ENCODE results near the gene PRRG4.

The PRRG4 gene

DNA sequence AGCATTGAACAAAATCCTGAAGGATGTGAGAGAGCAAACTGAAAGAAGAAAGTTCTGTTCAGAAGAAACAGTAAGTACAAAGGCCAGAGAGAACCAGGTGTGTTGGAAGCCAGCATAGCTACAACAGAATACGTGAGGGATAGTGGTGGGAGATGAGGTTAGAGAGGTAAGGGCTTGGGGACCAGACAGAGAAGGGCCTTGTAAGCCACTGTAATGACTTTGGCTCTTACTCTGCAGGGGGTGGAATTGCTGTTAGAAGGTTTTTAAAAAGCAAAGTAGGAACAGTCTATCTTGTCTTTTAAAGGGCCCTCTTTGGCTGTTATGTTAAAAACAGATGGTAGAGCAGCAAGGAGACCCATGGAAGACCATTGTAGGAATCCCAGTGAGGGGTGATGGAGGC, 4.2 kb downstream of the PRRG4 start:
- H3K27ac ChIP-seq (replicated peaks): no peak overlapping the region
- TF ChIP-seq, protein P1, sequence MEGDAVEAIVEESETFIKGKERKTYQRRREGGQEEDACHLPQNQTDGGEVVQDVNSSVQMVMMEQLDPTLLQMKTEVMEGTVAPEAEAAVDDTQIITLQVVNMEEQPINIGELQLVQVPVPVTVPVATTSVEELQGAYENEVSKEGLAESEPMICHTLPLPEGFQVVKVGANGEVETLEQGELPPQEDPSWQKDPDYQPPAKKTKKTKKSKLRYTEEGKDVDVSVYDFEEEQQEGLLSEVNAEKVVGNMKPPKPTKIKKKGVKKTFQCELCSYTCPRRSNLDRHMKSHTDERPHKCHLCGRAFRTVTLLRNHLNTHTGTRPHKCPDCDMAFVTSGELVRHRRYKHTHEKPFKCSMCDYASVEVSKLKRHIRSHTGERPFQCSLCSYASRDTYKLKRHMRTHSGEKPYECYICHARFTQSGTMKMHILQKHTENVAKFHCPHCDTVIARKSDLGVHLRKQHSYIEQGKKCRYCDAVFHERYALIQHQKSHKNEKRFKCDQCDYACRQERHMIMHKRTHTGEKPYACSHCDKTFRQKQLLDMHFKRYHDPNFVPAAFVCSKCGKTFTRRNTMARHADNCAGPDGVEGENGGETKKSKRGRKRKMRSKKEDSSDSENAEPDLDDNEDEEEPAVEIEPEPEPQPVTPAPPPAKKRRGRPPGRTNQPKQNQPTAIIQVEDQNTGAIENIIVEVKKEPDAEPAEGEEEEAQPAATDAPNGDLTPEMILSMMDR (IDR thresholded peaks at IDR 0.05; ENCODE audit: insufficient read depth, low read length): no peak
- TF ChIP-seq SPI1 (IDR thresholded peaks at IDR 0.05; ENCODE audit: borderline replicate concordance, low read depth) (no peak), POLR2AphosphoS5 (IDR thresholded peaks at IDR 0.05; ENCODE audit: low read depth) (no peak), GABPA (IDR thresholded peaks at IDR 0.05; ENCODE audit: low read depth) (no peak)
- TF ChIP-seq, protein P2, sequence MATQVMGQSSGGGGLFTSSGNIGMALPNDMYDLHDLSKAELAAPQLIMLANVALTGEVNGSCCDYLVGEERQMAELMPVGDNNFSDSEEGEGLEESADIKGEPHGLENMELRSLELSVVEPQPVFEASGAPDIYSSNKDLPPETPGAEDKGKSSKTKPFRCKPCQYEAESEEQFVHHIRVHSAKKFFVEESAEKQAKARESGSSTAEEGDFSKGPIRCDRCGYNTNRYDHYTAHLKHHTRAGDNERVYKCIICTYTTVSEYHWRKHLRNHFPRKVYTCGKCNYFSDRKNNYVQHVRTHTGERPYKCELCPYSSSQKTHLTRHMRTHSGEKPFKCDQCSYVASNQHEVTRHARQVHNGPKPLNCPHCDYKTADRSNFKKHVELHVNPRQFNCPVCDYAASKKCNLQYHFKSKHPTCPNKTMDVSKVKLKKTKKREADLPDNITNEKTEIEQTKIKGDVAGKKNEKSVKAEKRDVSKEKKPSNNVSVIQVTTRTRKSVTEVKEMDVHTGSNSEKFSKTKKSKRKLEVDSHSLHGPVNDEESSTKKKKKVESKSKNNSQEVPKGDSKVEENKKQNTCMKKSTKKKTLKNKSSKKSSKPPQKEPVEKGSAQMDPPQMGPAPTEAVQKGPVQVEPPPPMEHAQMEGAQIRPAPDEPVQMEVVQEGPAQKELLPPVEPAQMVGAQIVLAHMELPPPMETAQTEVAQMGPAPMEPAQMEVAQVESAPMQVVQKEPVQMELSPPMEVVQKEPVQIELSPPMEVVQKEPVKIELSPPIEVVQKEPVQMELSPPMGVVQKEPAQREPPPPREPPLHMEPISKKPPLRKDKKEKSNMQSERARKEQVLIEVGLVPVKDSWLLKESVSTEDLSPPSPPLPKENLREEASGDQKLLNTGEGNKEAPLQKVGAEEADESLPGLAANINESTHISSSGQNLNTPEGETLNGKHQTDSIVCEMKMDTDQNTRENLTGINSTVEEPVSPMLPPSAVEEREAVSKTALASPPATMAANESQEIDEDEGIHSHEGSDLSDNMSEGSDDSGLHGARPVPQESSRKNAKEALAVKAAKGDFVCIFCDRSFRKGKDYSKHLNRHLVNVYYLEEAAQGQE (IDR thresholded peaks at IDR 0.05; ENCODE audit: insufficient replicate concordance, low read depth): no peak
- H3K27me3 ChIP-seq (ENCODE audit: insufficient read depth, poor library complexity, severe bottlenecking): no peaks in the 10 kb centered on the region
- no peak for DNase-seq (ENCODE audit: low read depth in 1 of 2, low spot score in 1 of 2)
- no peak overlapping the region for H3K4me3 ChIP-seq (replicated peaks; ENCODE audit: insufficient read depth, low read length)

DNA sequence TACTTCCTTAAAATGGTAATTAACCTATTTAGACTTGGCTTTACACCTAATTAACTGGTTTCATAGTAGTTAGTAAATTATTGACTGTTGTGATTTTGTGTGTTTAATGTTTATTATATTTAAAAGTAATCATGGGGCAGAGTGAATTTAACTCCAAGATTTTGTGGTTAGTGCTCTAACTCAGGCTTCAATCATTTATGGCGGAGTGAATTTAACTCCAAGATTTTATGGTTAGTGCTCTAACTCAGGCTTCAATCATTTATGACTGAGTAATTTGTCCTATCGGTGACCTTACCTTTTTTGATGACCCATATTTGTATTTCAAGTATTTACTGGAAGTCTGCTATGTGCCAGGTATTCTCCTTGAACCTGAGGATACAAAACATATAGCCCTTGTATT, 7.2 kb downstream of the PRRG4 start:
- no peak for DNase-seq (ENCODE audit: low read depth in 1 of 2, low spot score in 1 of 2)
- no peak for TF ChIP-seq POLR2AphosphoS5 (IDR thresholded peaks at IDR 0.05; ENCODE audit: low read depth)
- TF ChIP-seq SPI1 (IDR thresholded peaks at IDR 0.05; ENCODE audit: borderline replicate concordance, low read depth): no peak
- TF ChIP-seq, protein P1 (IDR thresholded peaks at IDR 0.05; ENCODE audit: insufficient read depth, low read length): no peak
- Histone ChIP-seq H3K27ac (replicated peaks) (no peak overlapping the region), H3K27me3 (ENCODE audit: insufficient read depth, poor library complexity, severe bottlenecking) (no peaks in the 10 kb centered on the region), H3K4me3 (replicated peaks; ENCODE audit: insufficient read depth, low read length) (no peak overlapping the region)

DNA sequence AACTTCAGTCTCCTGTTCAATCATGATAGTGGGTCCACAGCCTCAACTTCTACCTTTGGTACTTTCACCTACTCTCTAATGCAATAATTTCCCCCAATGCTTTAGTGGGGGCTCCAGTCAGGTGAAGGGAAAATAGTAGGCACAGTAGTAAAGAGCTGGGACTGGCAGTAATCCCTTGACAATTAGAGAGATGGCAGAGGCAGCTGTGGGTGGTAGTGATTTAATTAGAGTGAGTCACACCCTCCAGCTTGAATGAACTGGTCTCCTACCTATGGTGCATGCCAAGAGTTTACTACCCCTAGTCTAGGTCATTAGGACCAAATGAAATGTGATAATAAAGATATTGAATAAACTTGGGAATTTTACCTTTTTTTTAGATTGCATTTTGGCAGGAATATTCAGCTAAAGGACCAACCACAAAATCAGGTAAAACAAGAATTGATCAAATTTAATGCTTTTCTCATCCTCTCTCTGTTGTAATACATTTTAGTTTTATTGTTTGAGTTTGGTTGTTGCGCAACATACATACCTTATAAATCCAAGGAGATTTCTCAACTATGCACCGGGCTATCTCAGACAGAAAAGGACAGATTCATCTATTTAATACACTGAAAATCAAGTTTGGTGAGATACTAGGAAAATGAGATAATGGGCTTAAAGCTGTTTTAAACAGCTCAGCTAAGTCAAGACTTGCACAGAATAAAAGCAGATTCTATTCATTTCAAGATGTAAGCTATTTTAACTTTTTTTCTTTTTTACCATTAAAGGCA, 9.0 kb downstream of the PRRG4 start:
- DNase-seq (ENCODE audit: low read depth in 1 of 2, low spot score in 1 of 2): no peak
- H3K27ac ChIP-seq (replicated peaks): no peak overlapping the region

More for the DNA sequence above, 9.0 kb downstream of the PRRG4 start:
- TF ChIP-seq, protein P2 (IDR thresholded peaks at IDR 0.05; ENCODE audit: insufficient replicate concordance, low read depth): no peak
- TF ChIP-seq SPI1 (IDR thresholded peaks at IDR 0.05; ENCODE audit: borderline replicate concordance, low read depth): no peak
- TF ChIP-seq GABPA (IDR thresholded peaks at IDR 0.05; ENCODE audit: low read depth): no peak
- no peak for TF ChIP-seq POLR2AphosphoS5 (IDR thresholded peaks at IDR 0.05; ENCODE audit: low read depth)
- TF ChIP-seq, protein P1 (IDR thresholded peaks at IDR 0.05; ENCODE audit: insufficient read depth, low read length): no peak
- Histone ChIP-seq H3K4me3 (replicated peaks; ENCODE audit: insufficient read depth, low read length) (no peak overlapping the region), H3K27me3 (ENCODE audit: insufficient read depth, poor library complexity, severe bottlenecking) (no peaks in the 10 kb centered on the region)

Measured in HL-60 (cell line).